CD4-positive, CD25-positive, alpha-beta regulatory T cell (primary cell): ENCODE measurements around the gene TIMP2. TPM values are rescaled to one million over a fixed set of nuclear protein-coding genes. Genes with fewer than 3 reads are reported as not detected.

Experiments
- ATAC-seq, 2 donors: fragments of 150-1000 bp; cut with Tn5 transposase; one replicate each; pipeline ENCODE4 v1.10.0; 2021; ENCODE audit warnings: low read depth in 2 of 2, moderate number of reproducible peaks in 2 of 2, moderate library complexity in 1 of 2
- DNase-seq, 3 donors: peaks; one replicate each; pipeline versions ENCODE4 v3.0.0 to v3.0.0-alpha.2; 2012 to 2022; ENCODE audit warnings: mixed read lengths in 1 of 3
- H3K27ac ChIP-seq: one replicate; pipeline ENCODE4 v1.7.0; 2013; ENCODE audit warnings: mild to moderate bottlenecking, low read length; ENCODE audit not compliant: insufficient read depth, poor library complexity, severe bottlenecking
- H3K27me3 ChIP-seq: one replicate; pipeline ENCODE4 v1.7.0; 2013; ENCODE audit warnings: low read length; ENCODE audit not compliant: control insufficient read depth, insufficient read depth
- H3K36me3 ChIP-seq: one replicate; pipeline ENCODE4 v1.7.0; 2013; ENCODE audit warnings: mild to moderate bottlenecking, low read length, moderate library complexity; ENCODE audit not compliant: control insufficient read depth, insufficient read depth
- H3K4me1 ChIP-seq: 2 replicates; pipeline ENCODE4 v1.7.0; 2013; ENCODE audit warnings: mild to moderate bottlenecking, low read length; ENCODE audit not compliant: insufficient read depth, control insufficient read depth, poor library complexity, severe bottlenecking
- H3K4me3 ChIP-seq: one replicate; pipeline ENCODE4 v1.7.0; 2013; ENCODE audit warnings: low read depth, mild to moderate bottlenecking, low read length, moderate library complexity
- H3K9me3 ChIP-seq, 2 experiments: 1 replicate in 1 of 2; 2 replicates in 1 of 2; pipeline ENCODE4 v1.7.0; 2013; ENCODE audit warnings: low read length in 2 of 2, mild to moderate bottlenecking in 1 of 2, moderate library complexity in 1 of 2; ENCODE audit not compliant: control insufficient read depth in 2 of 2
- H3K27ac Mint-ChIP-seq, 3 donors: one replicate each; pipeline ENCODE4 v1.8.0; 2020 to 2022; ENCODE audit warnings: mild to moderate bottlenecking in 3 of 3, mixed read lengths in 3 of 3, moderate library complexity in 2 of 3
- H3K27me3 Mint-ChIP-seq: one replicate; pipeline ENCODE4 v1.8.0; 2022; ENCODE audit warnings: mild to moderate bottlenecking, mixed read lengths
- H3K36me3 Mint-ChIP-seq: one replicate; pipeline ENCODE4 v1.8.0; 2020; ENCODE audit warnings: mixed read lengths
- H3K4me1 Mint-ChIP-seq, 4 donors: one replicate each; pipeline ENCODE4 v1.8.0; 2020 to 2022; ENCODE audit warnings: mixed read lengths in 4 of 4, mild to moderate bottlenecking in 1 of 4
- H3K4me3 Mint-ChIP-seq, 4 donors: one replicate each; pipeline ENCODE4 v1.8.0; 2020 to 2022; ENCODE audit warnings: mild to moderate bottlenecking in 4 of 4, mixed read lengths in 4 of 4, moderate library complexity in 3 of 4
- H3K9me3 Mint-ChIP-seq, 7 donors: one replicate each; pipeline ENCODE4 v1.8.0; 2020 to 2022; ENCODE audit warnings: mixed read lengths in 7 of 7, mild to moderate bottlenecking in 3 of 7, moderate library complexity in 2 of 7
- polyA plus RNA-seq, 4 donors: library from polyadenylated mRNA; unstranded; fragments of 300-500 nt; fragmentation: Illumina TruSeq; gene quantifications; one replicate each; pipeline ENCODE4 v1.2.3, GENCODE V29; 2021
- total RNA-seq: library from RNA; stranded (reverse); gene quantifications from one replicate; pipeline ENCODE4 v1.2.3, GENCODE V29; 2022

TIMP2 gene
- total and polyA plus RNA-seq, 5 donors from 2014 or later = 0.29 to 6.5 (median 0.40) TPM; not detected in 1

DNA sequence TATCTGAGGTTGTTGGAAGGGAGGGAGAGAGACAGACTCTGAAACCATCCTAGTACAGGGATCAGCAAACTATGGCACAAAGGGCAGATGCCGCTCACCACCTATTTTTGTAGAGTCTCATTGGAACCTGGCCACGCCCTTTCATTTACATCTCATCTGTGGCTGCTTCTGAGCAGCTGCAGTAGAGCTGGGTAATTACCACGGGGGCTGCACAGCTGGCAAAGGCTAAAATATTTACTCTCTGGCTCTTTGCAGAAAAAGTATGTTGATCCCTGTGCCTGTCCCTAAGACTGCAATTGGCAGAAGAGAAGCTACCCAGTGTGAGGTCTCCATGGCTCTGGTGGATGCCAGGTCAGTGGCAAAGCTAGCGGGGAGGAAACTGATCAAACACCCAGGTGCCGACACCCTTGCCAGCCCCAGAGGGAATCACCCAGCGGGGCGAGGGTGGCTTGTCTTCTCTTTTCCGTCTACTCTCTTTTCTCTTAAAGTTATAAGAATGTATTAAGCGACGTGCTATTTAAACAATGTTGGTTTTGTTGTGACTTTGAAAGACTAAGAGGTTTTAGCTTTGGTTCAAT lies 36.2 kb downstream of the TIMP2 start:
- Mint-ChIP-seq H3K9me3 (peaks cover 0 to 1% (median 0%) of the 10 kb centered on the region in 7 donors), H3K27me3 (peaks cover 4% of the 10 kb centered on the region), H3K36me3 (no peaks in the 10 kb centered on the region), H3K27ac (peak overlapping the region; percentile 72 to 88 (median 85)), H3K4me3 (peak overlapping the region; percentile 8 to 81 (median 40)), H3K4me1 (peaks cover 3 to 47% (median 16%) of the 10 kb centered on the region in 4 donors)
- no peaks in the 10 kb centered on the region for H3K9me3 ChIP-seq
- ATAC-seq (no peak), DNase-seq (peak in 1 of 3 donors; percentile 29)
- peak overlapping the region; percentile 60 for H3K27ac ChIP-seq
- H3K4me3 ChIP-seq = peak overlapping the region; percentile 44
- no peaks in the 10 kb centered on the region for H3K36me3 ChIP-seq
- no peaks in the 10 kb centered on the region for H3K27me3 ChIP-seq
- peaks cover 21% of the 10 kb centered on the region for H3K4me1 ChIP-seq

- no peak for ATAC-seq
These were observed 38.2 kb downstream of the TIMP2 start for GRCh38 chr17:78886954-78887353.

DNA sequence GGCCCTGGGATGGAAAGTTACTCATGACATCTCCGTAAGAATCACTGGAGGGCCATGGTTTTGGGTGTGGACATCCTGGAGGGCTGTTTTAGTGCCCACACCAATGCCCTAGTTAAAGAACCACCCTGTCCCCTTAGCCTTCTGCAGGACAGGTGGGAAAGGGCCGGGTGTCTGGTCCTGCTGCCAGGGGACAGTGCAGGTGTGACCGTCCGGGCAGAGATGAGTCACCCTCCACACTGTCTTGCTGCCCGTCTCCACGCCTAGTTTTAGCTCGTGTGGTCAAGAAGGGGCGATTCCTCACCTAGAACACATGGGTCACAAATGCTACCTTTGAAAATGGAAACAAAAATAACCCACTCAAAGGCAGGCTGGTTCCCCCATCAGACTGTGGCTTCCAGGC lies 39.2 kb downstream of the TIMP2 start:
- Mint-ChIP-seq H3K27me3 (peaks cover 4% of the 10 kb centered on the region), H3K27ac (peak overlapping the region in 2 of 3 donors; percentile 25 to 72), H3K36me3 (no peaks in the 10 kb centered on the region), H3K4me3 (peak overlapping the region in 1 of 4 donors; percentile 54), H3K9me3 (peaks cover 0 to 1% (median 0%) of the 10 kb centered on the region in 7 donors), H3K4me1 (peaks cover 6 to 40% (median 14%) of the 10 kb centered on the region in 4 donors)
- DNase-seq (no peak), ATAC-seq (no peak)
- Histone ChIP-seq H3K4me1 (peaks cover 23% of the 10 kb centered on the region), H3K27ac (no peak overlapping the region), H3K9me3 (no peaks in the 10 kb centered on the region), H3K4me3 (no peak overlapping the region), H3K27me3 (no peaks in the 10 kb centered on the region), H3K36me3 (no peaks in the 10 kb centered on the region)

More at GRCh38 chr17:78886954-78887353, 38.2 kb downstream of the TIMP2 start:
- Mint-ChIP-seq H3K9me3 (peaks cover 0 to 1% (median 0%) of the 10 kb centered on the region in 7 donors), H3K4me3 (peak overlapping the region in 1 of 4 donors; percentile 54), H3K27ac (peak overlapping the region in 2 of 3 donors; percentile 48 to 72), H3K36me3 (no peaks in the 10 kb centered on the region), H3K4me1 (peaks cover 6 to 48% (median 16%) of the 10 kb centered on the region in 4 donors), H3K27me3 (peaks cover 4% of the 10 kb centered on the region)
- Histone ChIP-seq H3K9me3 (no peaks in the 10 kb centered on the region), H3K36me3 (no peaks in the 10 kb centered on the region), H3K4me3 (no peak overlapping the region), H3K4me1 (peaks cover 27% of the 10 kb centered on the region), H3K27me3 (no peaks in the 10 kb centered on the region), H3K27ac (no peak overlapping the region)
- no peak for DNase-seq

GRCh38 chr17:78884876-78885667 lies 40.1 kb downstream of the TIMP2 start:
- Mint-ChIP-seq H3K4me1 (peaks cover 8 to 37% (median 9%) of the 10 kb centered on the region in 4 donors), H3K9me3 (peaks cover 0 to 1% (median 0%) of the 10 kb centered on the region in 7 donors), H3K36me3 (no peaks in the 10 kb centered on the region), H3K27me3 (peaks cover 4% of the 10 kb centered on the region), H3K27ac (no peak overlapping the region), H3K4me3 (peak overlapping the region in 1 of 4 donors; percentile 10)
- DNase-seq (no peak), ATAC-seq (no peak)
- Histone ChIP-seq H3K4me3 (no peak overlapping the region), H3K9me3 (no peaks in the 10 kb centered on the region), H3K36me3 (no peaks in the 10 kb centered on the region), H3K27ac (no peak overlapping the region), H3K4me1 (peaks cover 21% of the 10 kb centered on the region), H3K27me3 (no peaks in the 10 kb centered on the region)

DNA sequence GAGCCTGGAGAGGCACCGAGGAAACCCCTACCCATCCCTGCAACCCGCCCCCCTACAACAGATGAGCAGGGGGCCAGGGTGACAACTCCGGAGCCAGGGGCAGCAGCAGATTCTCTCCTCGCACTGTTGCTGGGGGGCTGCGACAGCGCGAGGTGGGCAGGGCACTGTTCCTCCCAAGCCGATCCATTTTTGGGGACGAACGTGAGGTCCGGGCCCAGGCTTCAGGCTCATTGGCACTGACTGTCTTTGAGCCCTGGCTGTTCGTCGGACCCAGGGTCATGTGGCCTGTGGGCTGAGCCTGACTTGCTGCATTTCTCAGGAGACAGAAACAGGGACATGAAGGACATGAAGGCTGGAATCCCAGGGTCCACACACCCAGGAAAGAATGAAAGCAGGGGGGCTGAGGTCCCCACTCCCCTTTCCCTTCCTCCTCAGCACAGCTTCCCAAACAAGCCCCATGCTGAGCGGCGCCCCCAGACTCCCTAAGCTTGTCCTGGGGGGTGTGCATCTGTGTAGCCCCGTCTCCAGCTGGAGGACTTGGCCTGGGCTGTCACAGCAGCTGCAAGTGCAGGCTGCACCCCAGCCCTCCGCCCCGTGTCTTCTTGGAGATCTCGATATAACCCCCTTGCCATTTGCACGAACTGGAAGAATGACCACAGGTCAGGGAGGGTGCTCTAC lies 40.9 kb downstream of the TIMP2 start:
- Histone ChIP-seq H3K36me3 (no peaks in the 10 kb centered on the region), H3K4me3 (no peak overlapping the region), H3K9me3 (no peaks in the 10 kb centered on the region), H3K4me1 (peaks cover 22% of the 10 kb centered on the region), H3K27me3 (no peaks in the 10 kb centered on the region), H3K27ac (no peak overlapping the region)
- Mint-ChIP-seq H3K27me3 (peaks cover 4% of the 10 kb centered on the region), H3K36me3 (no peaks in the 10 kb centered on the region), H3K4me1 (peaks cover 8 to 38% (median 11%) of the 10 kb centered on the region in 4 donors), H3K4me3 (no peak overlapping the region), H3K9me3 (peaks cover 0 to 1% (median 0%) of the 10 kb centered on the region in 7 donors), H3K27ac (peak overlapping the region in 1 of 3 donors; percentile 25)
- no peak for ATAC-seq
- no peak for DNase-seq

- H3K4me3 Mint-ChIP-seq = peak overlapping the region in 1 of 4 donors; percentile 46
- H3K27me3 Mint-ChIP-seq = peaks cover 4% of the 10 kb centered on the region
- Histone ChIP-seq H3K27ac (no peak overlapping the region), H3K4me1 (peaks cover 21% of the 10 kb centered on the region), H3K4me3 (no peak overlapping the region), H3K36me3 (no peaks in the 10 kb centered on the region), H3K27me3 (no peaks in the 10 kb centered on the region), H3K9me3 (no peaks in the 10 kb centered on the region)
- H3K9me3 Mint-ChIP-seq = peaks cover 0 to 1% (median 0%) of the 10 kb centered on the region in 7 donors
- ATAC-seq (peak in 1 of 2 donors; percentile 15), DNase-seq (no peak)
- H3K36me3 Mint-ChIP-seq = no peaks in the 10 kb centered on the region
- peak overlapping the region; percentile 42 to 71 (median 47) for H3K27ac Mint-ChIP-seq
- H3K4me1 Mint-ChIP-seq = peaks cover 8 to 38% (median 9%) of the 10 kb centered on the region in 4 donors
These were observed 41.6 kb downstream of the TIMP2 start for GRCh38 chr17:78883533-78884131.

- Histone ChIP-seq H3K4me3 (no peak overlapping the region), H3K27me3 (no peaks in the 10 kb centered on the region), H3K9me3 (no peaks in the 10 kb centered on the region), H3K4me1 (peaks cover 21% of the 10 kb centered on the region), H3K27ac (no peak overlapping the region), H3K36me3 (no peaks in the 10 kb centered on the region)
- peaks cover 4% of the 10 kb centered on the region for H3K27me3 Mint-ChIP-seq
- peaks cover 8 to 40% (median 8%) of the 10 kb centered on the region in 4 donors for H3K4me1 Mint-ChIP-seq
- DNase-seq = peak in 1 of 3 donors; percentile 38
- H3K9me3 Mint-ChIP-seq = peaks cover 0 to 1% (median 0%) of the 10 kb centered on the region in 7 donors
- H3K36me3 Mint-ChIP-seq = no peaks in the 10 kb centered on the region
- peak overlapping the region in 2 of 4 donors; percentile 29 to 46 for H3K4me3 Mint-ChIP-seq
- peak overlapping the region in 2 of 3 donors; percentile 47 to 71 for H3K27ac Mint-ChIP-seq
- peak; percentile 24 to 32 for ATAC-seq
These were observed 42.1 kb downstream of the TIMP2 start for GRCh38 chr17:78883089-78883532.
